Heart left ventricle (tissue), 16 donors: ENCODE data around the gene SH2D4B. TPM values are rescaled to one million over a fixed set of nuclear protein-coding genes. Genes with fewer than 3 reads are reported as not detected.
A peak's percentile ranks its signal among the peaks of the same experiment; 100 is the strongest.

Experiments
- ATAC-seq, 4 donors: fragments of 200-7000 bp; cut with Tn5 transposase; one replicate each; pipeline ENCODE4 v1.9.1; 2020 to 2022; ENCODE audit warnings: moderate library complexity in 4 of 4, mild to moderate bottlenecking in 3 of 4, moderate number of reproducible peaks in 1 of 4
- DNase-seq, 5 donors: peaks; one replicate each; pipeline ENCODE4 v3.0.0-alpha.2; 2020
- H3K27ac ChIP-seq, 12 donors: fragments of 200-600 bp; sonication (generic) in 4 of 12; one replicate each; pipeline versions ENCODE4 v1.5.0 to v1.8.0; 2016 to 2022; ENCODE audit warnings: mild to moderate bottlenecking in 2 of 12
- H3K27me3 ChIP-seq, 9 donors: fragments of 200-600 bp; sonication (generic) in 2 of 9; one replicate each; pipeline versions ENCODE4 v1.5.1 to v1.8.0; 2016 to 2022; ENCODE audit warnings: mild to moderate bottlenecking in 3 of 9
- H3K36me3 ChIP-seq, 9 donors: fragments of 200-600 bp; sonication (generic) in 2 of 9; one replicate each; pipeline versions ENCODE4 v1.5.0 to v1.8.0; 2018 to 2022; ENCODE audit warnings: mild to moderate bottlenecking in 2 of 9
- H3K4me1 ChIP-seq, 12 donors: fragments of 200-600 bp; sonication (generic) in 4 of 12; one replicate each; pipeline versions ENCODE4 v1.5.0 to v1.8.0; 2016 to 2022; ENCODE audit warnings: mild to moderate bottlenecking in 3 of 12
- H3K4me3 ChIP-seq, 12 donors: fragments of 200-600 bp; sonication (generic) in 4 of 12; one replicate each; pipeline versions ENCODE4 v1.5.0 to v1.8.0; 2017 to 2022; ENCODE audit warnings: mild to moderate bottlenecking in 9 of 12, moderate library complexity in 4 of 12
- H3K9me3 ChIP-seq, 12 donors: fragments of 200-600 bp; sonication (generic) in 4 of 12; one replicate each; pipeline versions ENCODE4 v1.5.0 to v1.8.0; 2016 to 2022; ENCODE audit warnings: mild to moderate bottlenecking in 1 of 12
- POLR2A ChIP-seq, 2 donors: fragments of 450-650 bp; IDR thresholded peaks; one replicate each; pipeline ENCODE4 v1.6.1; 2017; ENCODE audit warnings: antibody characterized with exemption in 2 of 2, mild to moderate bottlenecking in 2 of 2, moderate library complexity in 2 of 2
- WGBS, 4 donors: extraction: QIAGEN DNeasy Blood & Tissue Kit in 2 of 4; methylation state at CpG; one replicate each; pipeline versions ENCODE4 v1.1.5 to v1.1.7; 2013 to 2018; 5-methylcytosine and 5-hydroxymethylcytosine counted together
- intact Hi-C, 10 donors: fragments of 100-400 bp; cut with DNase I; formaldehyde crosslinking; loops; one replicate each; pipeline versions ENCODE4 v1.11.1 to v1.14.2; 2022
- polyA plus RNA-seq, 2 donors: library from polyadenylated mRNA; stranded (reverse); fragments of 200-250 nt; gene quantifications; one replicate each; pipeline ENCODE4 v1.2.3, GENCODE V29; 2013
- total RNA-seq, 9 donors: library from RNA; depleted of rRNA in 2 of 9; stranded (reverse); fragments of >200 nt in 2 of 9; fragmentation: NEBNext Ultra II Directional in 3 of 9; extraction: Animal tissue kit (Norgen Biotek cat#: 25700) in 3 of 9; gene quantifications; one replicate each; pipeline versions ENCODE4 v1.1.0 to v1.2.4, GENCODE V29; 2016 to 2023
- TF ChIP-seq, protein P1 (sequence below), 12 donors: fragments of 200-600 bp; sonication (generic) in 4 of 12; IDR thresholded peaks; one replicate each; pipeline versions ENCODE4 v1.5.0 to v1.8.0; 2018 to 2022; ENCODE audit warnings: antibody characterized with exemption in 12 of 12, mild to moderate bottlenecking in 5 of 12
- donor health status: ischemic (EF 13 %, LVEDD 7.1; RV severe dilation, severe dysfunction).
- donor health status: healthy with polysubstance abuse.
- donor health status: DM: no; HTN: yes; CAD: no.
- donor health status: DM: no; HTN: no; CAD: no.
- donor health status: ischemic (EF 25% LVEDD 6.9; RV normal size, moderate dysfunction).
- donor health status: ischemic (EF 25% LVEDD 5.7; RV mildly dilated, moderate dysfunction).
- donor health status: healthy.
- donor health status: DM: yes; HTN: yes; CAD: no.
- donor health status: ischemic (EF 35%, LVEDD 5.7; RV mildly dilated, moderate dysfunction).
- donor health status: nonischemic (EF 11% LVEDD 7.7; RV severe dilation, severe dysfunction).
- donor health status: DM: yes; HTN: yes; CAD: no.
- donor health status: PGD.
- donor health status: ischemic (EF 29% LVEDD 5.4; RV normal size, mild dysfunction).
- donor health status: nonischemic (EF 23%, LVEDD 6.1; RV moderate dilation, normal function).

SH2D4B gene
- total and polyA plus RNA-seq, 11 donors = 0.19 TPM; not detected in 10

DNA sequence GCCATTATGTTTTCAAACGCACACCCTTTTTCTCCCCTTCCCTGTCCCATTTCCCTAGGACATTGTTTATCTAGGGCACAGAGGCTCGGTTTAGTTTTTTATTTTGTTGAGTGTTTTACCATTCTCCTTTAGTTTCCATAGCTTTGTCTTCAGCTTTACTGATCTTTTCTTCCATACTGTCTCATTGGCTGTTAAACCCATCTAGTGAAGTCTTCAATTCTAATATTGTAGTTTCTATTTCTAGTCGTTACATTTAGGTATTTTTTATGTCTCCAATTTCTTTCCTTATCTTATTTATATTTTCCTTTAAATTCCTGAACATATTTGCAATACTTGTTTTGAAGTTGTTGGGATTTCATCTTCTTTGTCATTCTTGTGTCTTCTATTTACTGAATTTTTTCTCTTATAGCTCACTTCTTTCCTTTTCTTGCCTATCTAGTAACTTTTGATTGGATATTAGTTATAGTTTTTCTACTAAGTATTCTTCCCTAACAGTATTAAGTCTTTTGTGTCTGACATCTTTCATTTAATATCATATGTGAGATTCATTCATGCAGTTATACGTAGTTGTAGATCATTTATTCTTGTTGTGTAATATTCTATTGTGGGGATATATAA is 41.0 kb upstream of the SH2D4B start:
- no peaks in the 10 kb centered on the region for H3K27me3 ChIP-seq
- ATAC-seq = no peak
- TF ChIP-seq, protein P1, sequence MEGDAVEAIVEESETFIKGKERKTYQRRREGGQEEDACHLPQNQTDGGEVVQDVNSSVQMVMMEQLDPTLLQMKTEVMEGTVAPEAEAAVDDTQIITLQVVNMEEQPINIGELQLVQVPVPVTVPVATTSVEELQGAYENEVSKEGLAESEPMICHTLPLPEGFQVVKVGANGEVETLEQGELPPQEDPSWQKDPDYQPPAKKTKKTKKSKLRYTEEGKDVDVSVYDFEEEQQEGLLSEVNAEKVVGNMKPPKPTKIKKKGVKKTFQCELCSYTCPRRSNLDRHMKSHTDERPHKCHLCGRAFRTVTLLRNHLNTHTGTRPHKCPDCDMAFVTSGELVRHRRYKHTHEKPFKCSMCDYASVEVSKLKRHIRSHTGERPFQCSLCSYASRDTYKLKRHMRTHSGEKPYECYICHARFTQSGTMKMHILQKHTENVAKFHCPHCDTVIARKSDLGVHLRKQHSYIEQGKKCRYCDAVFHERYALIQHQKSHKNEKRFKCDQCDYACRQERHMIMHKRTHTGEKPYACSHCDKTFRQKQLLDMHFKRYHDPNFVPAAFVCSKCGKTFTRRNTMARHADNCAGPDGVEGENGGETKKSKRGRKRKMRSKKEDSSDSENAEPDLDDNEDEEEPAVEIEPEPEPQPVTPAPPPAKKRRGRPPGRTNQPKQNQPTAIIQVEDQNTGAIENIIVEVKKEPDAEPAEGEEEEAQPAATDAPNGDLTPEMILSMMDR (IDR thresholded peaks at IDR 0.05) = no peak
- TF ChIP-seq POLR2A (IDR thresholded peaks at IDR 0.05) = no peak
- H3K9me3 ChIP-seq = peaks cover 0 to 13% (median 0%) of the 10 kb centered on the region in 12 donors
- 90 to 93% (median 92%) methylated on average over 4 of the region's 4 CpGs for WGBS, 4 donors
- H3K27ac ChIP-seq = peak overlapping the region in 10 of 12 donors; percentile 72 to 95 (median 80)
- no peak overlapping the region for H3K4me3 ChIP-seq
- no peak for DNase-seq
- intact Hi-C loops = loop anchor here in 1 of 10 donors (5.0 kb wide), 1 partner anchor 109 kb away; no protein-coding TSS in a partner anchor
- H3K36me3 ChIP-seq = peaks cover 0 to 22% (median 4%) of the 10 kb centered on the region in 9 donors
- H3K4me1 ChIP-seq = peaks cover 49 to 99% (median 82%) of the 10 kb centered on the region in 12 donors

DNA sequence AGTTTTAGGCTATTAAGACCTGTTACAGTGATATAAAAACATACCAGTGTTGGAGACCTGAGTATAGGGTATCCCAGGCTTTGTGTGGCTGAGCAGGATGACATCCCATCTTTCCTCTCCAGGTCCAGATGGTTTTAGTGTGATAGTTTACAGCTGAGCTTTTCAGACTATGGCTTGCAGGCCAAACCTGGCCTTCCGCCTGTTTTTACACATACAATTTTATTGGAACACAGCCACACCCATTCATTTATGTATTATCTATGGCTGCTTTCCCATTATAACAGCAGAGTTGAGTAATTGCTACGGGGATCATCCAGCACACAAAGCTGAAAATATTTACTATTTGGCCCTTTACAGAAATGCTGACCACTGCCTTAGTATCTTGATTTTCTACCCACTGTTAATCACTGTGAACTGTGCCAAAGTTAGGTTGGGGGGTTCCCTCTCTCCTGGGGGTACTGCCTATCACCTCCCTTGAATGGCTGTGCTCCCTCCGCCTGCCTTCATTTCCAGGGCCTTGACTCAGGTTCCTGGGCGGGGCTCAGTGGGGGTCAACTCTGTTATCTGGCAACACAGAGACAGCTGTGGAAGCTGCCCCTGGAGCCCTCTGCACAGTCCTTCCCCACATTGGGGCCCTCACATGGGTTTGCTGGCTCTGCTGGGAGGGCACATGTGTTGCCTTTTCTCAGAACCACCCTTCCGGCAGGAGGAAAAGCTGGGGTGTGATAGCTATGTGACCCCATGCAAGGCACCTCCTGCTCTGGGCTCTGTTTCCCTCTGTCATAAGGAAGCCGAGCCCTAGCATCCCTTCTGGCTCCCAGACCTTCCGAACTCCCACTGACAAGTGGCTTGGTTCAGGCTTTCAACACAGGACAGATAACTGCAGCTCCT is 40.3 kb upstream of the SH2D4B start:
- peaks cover 0 to 14% (median 0%) of the 10 kb centered on the region in 9 donors for H3K36me3 ChIP-seq
- TF ChIP-seq, protein P1 (IDR thresholded peaks at IDR 0.05) = no peak
- peak; percentile 13 to 69 (median 49) for ATAC-seq
- intact Hi-C loops = loop anchor here in 1 of 10 donors (5.0 kb wide), 1 partner anchor 110 kb away; no protein-coding TSS in a partner anchor
- peaks cover 54 to 99% (median 84%) of the 10 kb centered on the region in 12 donors for H3K4me1 ChIP-seq
- no peak overlapping the region for H3K4me3 ChIP-seq
- peak; percentile 51 to 82 (median 77) for DNase-seq
- peak overlapping the region in 11 of 12 donors; percentile 69 to 95 (median 80) for H3K27ac ChIP-seq
- WGBS, 4 donors = 42 to 59% (median 58%) methylated on average over 7 of the region's 7 CpGs
- peaks cover 0 to 13% (median 0%) of the 10 kb centered on the region in 12 donors for H3K9me3 ChIP-seq
- H3K27me3 ChIP-seq = no peaks in the 10 kb centered on the region

DNA sequence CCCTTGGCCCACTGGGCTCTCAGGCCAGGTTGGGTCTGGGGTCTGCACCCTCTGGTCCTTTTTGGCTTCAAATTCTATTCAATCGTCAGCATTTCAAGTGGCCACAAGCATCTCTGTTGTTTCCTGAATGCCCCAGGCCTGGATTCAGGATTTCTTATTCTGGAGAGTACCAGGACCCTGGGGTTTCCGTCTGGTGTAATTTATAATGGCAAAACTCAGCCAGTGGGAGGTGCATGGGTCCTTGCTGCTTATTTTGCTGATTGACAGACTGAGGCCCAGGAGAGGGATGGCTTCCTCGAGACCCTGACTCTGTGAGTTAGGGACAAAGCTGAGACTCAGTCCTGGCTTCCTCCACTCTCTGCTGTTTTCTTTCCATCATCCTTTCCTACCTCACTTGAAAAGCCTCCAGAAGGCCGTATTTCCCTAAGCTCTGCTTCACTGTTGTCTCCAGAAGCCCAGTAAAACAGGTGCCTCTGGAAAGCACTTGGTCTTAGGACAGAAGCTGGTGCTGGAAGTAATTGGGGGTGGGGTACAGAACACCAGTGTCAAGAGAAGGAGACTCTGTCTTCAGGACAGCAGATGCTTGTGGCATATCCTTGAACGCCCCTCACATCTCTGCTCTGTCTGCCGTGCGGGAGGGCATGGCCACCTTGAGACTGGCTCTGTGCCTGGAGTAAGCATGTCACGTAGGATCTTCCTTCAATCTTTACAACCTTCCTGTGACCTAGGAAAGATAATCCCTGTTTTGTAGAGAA is 39.4 kb upstream of the SH2D4B start:
- H3K4me3 ChIP-seq = peak overlapping the region in 1 of 12 donors; percentile 10
- peaks cover 0 to 12% (median 0%) of the 10 kb centered on the region in 9 donors for H3K36me3 ChIP-seq
- WGBS, 4 donors = 36 to 55% (median 46%) methylated on average over 4 to 8 of the region's 8 CpGs
- peaks cover 49 to 99% (median 86%) of the 10 kb centered on the region in 12 donors for H3K4me1 ChIP-seq
- H3K9me3 ChIP-seq = peaks cover 0 to 13% (median 0%) of the 10 kb centered on the region in 12 donors
- intact Hi-C loops = loop anchor here in 1 of 10 donors (5.0 kb wide), 1 partner anchor 111 kb away; no protein-coding TSS in a partner anchor
- DNase-seq = no peak
- TF ChIP-seq, protein P1 (IDR thresholded peaks at IDR 0.05) = no peak
- no peak for TF ChIP-seq POLR2A (IDR thresholded peaks at IDR 0.05)
- peak overlapping the region; percentile 69 to 95 (median 80) for H3K27ac ChIP-seq
- H3K27me3 ChIP-seq = no peaks in the 10 kb centered on the region
- ATAC-seq = peak in 2 of 4 donors; percentile 2 to 5
